ENCODE measurements around the gene INHA. TPM values are rescaled to one million over a fixed set of nuclear protein-coding genes. Genes with fewer than 3 reads are reported as not detected.

The INHA gene
- total and polyA plus RNA-seq, 4 donors: 0.03 to 0.15 (median 0.11) TPM

- Histone ChIP-seq H3K27ac (ENCODE audit: low read depth in 1 of 2, low read length in 2 of 2) (no peak overlapping the region), H3K9ac (ENCODE audit: low read depth in 1 of 2, low read length in 2 of 2) (no peak overlapping the region), H3K4me3 (ENCODE audit: low read depth in 1 of 3, low read length in 3 of 3) (no peak overlapping the region), H3K36me3 (ENCODE audit: control insufficient read depth in 4 of 4, insufficient read depth in 3 of 4, low read depth in 1 of 4, low read length in 3 of 4) (peaks cover 0 to 13% (median 7%) of the 10 kb centered on the region in 4 donors), H3K9me3 (ENCODE audit: control insufficient read depth in 4 of 4, low read length in 3 of 4) (no peaks in the 10 kb centered on the region), H3K4me1 (ENCODE audit: control insufficient read depth in 4 of 4, insufficient read depth in 4 of 4, low read length in 3 of 4) (peaks cover 0 to 6% (median 0%) of the 10 kb centered on the region in 4 donors), H3K27me3 (ENCODE audit: control insufficient read depth in 4 of 4, insufficient read depth in 4 of 4, low read length in 3 of 4) (no peaks in the 10 kb centered on the region)
- TF ChIP-seq RXRA (IDR thresholded peaks at IDR 0.05): no peak
- TF ChIP-seq CTCF (IDR thresholded peaks at IDR 0.05; ENCODE audit: low read depth, low read length, missing input control): no peak
- no peak for TF ChIP-seq RAD21 (IDR thresholded peaks at IDR 0.05)
- no peak for TF ChIP-seq EGR1 (IDR thresholded peaks at IDR 0.05; ENCODE audit: low read depth in 2 of 2)
- TF ChIP-seq ATF3 (IDR thresholded peaks at IDR 0.05): no peak
- no peak for TF ChIP-seq SP1 (IDR thresholded peaks at IDR 0.05)
- TF ChIP-seq GABPA (IDR thresholded peaks at IDR 0.05 in 1 of 2, conservative IDR thresholded peaks at IDR 0.05 in 1 of 2): no peak
- TF ChIP-seq JUND (IDR thresholded peaks at IDR 0.05): no peak
- TF ChIP-seq TAF1 (conservative IDR thresholded peaks at IDR 0.05): no peak
- no peak for TF ChIP-seq REST (IDR thresholded peaks at IDR 0.05)
- no peak for TF ChIP-seq HNF4A (conservative IDR thresholded peaks at IDR 0.05)
- TF ChIP-seq ZBTB33 (IDR thresholded peaks at IDR 0.05): no peak
- no peak for TF ChIP-seq HNF4G (IDR thresholded peaks at IDR 0.05)
- TF ChIP-seq MAX (IDR thresholded peaks at IDR 0.05): no peak
- no peak for TF ChIP-seq FOXA2 (IDR thresholded peaks at IDR 0.05)
- TF ChIP-seq NR2F2 (IDR thresholded peaks at IDR 0.05): no peak
- DNase-seq (ENCODE audit: low spot score): no peak
- 95% methylated on average over 11 of the region's 11 CpGs for WGBS
Observed at GRCh38 chr2:219615036-219615435, 42.9 kb downstream of the INHA start.

GRCh38 chr2:219615894-219616293, 43.8 kb downstream of the INHA start:
- Histone ChIP-seq H3K9me3 (ENCODE audit: control insufficient read depth in 4 of 4, low read length in 3 of 4) (no peaks in the 10 kb centered on the region), H3K9ac (ENCODE audit: low read depth in 1 of 2, low read length in 2 of 2) (no peak overlapping the region), H3K27ac (ENCODE audit: low read depth in 1 of 2, low read length in 2 of 2) (no peak overlapping the region), H3K4me3 (ENCODE audit: low read depth in 1 of 3, low read length in 3 of 3) (no peak overlapping the region), H3K36me3 (ENCODE audit: control insufficient read depth in 4 of 4, insufficient read depth in 3 of 4, low read depth in 1 of 4, low read length in 3 of 4) (peaks cover 0 to 13% (median 7%) of the 10 kb centered on the region in 4 donors), H3K4me1 (ENCODE audit: control insufficient read depth in 4 of 4, insufficient read depth in 4 of 4, low read length in 3 of 4) (peaks cover 0 to 6% (median 0%) of the 10 kb centered on the region in 4 donors), H3K27me3 (ENCODE audit: control insufficient read depth in 4 of 4, insufficient read depth in 4 of 4, low read length in 3 of 4) (no peaks in the 10 kb centered on the region)
- 89% methylated on average over 12 of the region's 12 CpGs for WGBS
- no peak for DNase-seq (ENCODE audit: low spot score)
- TF ChIP-seq SP1 (IDR thresholded peaks at IDR 0.05) (no peak), EGR1 (IDR thresholded peaks at IDR 0.05; ENCODE audit: low read depth in 2 of 2) (no peak), ATF3 (IDR thresholded peaks at IDR 0.05) (no peak), GABPA (IDR thresholded peaks at IDR 0.05 in 1 of 2, conservative IDR thresholded peaks at IDR 0.05 in 1 of 2) (no peak)
